Measurements from ENCODE around the gene VPS37C.

The VPS37C gene

DNA sequence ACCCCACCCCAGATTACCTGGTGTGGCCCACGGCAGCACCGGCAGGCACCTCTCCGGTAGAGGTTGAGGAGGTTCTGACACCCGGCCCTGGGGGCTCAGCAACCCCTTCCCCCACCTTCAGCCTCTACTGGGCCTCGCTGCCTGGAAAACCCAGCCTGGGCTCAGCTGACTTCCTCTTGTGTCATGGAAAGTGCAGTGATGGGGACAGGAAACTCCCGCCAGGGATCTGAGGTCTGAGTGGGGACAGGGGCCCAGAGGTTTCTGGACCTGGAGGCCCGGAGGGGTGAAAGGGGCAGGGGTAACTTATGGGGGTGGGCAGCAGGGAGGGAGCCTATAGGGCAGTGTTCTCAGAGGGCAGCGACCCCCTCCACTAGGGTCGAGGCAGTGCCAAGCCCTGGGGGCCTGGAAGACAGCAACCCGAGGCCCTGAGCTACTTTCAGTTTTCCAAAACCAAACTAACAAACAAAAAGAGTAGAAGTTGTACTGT is 68.9 kb downstream of the VPS37C start:
- DNase-seq: peak; percentile 87

GRCh38 chr11:61091373-61092279 is 69.6 kb downstream of the VPS37C start:
- peak; percentile 83 for DNase-seq

DNA sequence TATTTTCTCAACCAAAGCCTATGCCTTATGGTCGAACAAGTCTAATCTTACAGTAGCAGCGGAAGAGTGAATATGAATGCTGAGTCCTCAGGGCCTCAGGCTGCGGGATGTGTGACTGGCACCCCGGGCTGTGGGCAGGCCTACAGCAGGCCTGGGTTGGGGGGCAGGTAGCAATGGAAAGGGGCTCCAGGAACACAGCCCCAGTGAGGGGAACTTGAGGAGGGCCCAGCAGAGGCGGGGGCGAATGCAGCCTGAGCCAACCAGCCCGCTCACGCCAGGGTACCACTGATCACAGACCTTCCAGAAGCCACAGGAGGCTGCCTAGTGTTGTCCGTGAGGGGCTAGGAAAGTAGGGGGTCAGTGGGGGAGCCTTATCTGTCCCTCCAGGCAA is 70.2 kb downstream of the VPS37C start:
- no peak for DNase-seq

- DNase-seq: peak; percentile 60
Measured at GRCh38 chr11:61090521-61090920, 70.7 kb downstream of the VPS37C start.

DNA sequence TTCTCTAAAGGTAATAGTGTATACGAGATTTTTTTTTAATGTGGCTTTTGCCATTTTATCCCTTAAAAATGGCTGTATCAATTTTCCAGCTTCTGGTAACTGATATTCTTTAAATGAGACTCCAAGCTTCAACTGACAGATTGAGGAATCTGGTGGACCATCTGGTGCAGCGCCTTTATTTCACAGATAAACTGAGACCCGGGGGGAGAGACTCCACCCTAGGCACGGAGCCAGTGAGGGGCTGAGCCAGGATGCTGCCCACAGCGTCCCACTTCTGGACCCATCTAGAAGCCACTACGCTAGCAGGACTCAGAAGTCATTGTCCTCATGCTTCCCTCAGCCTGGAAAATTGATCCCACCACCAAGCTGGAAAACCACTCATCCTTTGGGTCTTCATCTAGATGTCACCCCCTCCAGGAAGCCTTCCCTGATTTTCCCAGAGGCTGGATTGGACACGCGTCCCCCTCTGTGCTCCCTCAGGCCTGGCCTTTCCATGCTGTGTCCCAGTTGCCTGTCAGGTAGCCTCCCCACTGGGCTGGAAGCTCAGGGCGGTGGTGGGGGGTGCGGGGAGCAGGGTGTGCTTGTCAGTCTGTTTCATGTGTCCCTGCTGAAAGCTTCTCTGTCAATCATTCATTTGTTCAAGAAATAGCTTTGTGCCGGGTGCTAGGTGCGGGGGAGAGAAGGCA is 71.3 kb downstream of the VPS37C start:
- DNase-seq: peak; percentile 58

- DNase-seq: peak; percentile 42
Measured at GRCh38 chr11:61087426-61088119, 73.7 kb downstream of the VPS37C start.

GRCh38 chr11:61083601-61084147 is 77.6 kb downstream of the VPS37C start:
- DNase-seq: peak; percentile 85

- DNase-seq: peak; percentile 77
Measured at GRCh38 chr11:61082931-61083531, 78.2 kb downstream of the VPS37C start.

GRCh38 chr11:61082062-61082870 is 79.0 kb downstream of the VPS37C start:
- peak; percentile 69 for DNase-seq

DNA sequence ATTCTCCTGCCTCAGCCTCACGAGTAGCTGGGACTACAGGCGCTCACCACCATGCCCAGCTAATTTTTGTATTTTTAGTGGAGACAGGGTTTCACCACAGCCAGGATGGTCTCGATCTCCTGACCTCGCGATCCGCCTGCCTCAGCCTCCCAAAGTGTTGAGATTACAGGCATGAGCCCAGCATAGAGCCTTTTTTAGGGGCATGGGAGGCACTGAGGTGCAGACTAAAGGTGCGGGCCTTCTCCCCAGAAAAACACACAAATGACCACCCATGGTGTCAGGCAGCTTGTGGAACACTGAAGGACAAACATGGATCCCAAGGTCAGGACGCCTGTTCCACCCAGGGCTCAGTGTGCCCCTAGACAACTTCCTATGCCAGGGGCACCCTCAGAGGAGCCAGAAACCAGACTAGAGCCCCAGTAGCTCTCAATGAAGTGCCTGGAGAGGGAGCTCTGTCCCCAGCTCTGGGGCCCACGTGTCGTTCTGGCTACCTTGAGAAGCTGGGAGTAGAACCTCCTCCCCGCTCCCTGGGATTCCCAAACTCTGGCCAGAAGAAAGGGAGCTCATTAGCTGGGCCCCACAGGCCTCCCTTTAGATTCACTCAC is 80.1 kb downstream of the VPS37C start:
- peak; percentile 69 for DNase-seq

GRCh38 chr11:61080526-61080925 is 80.7 kb downstream of the VPS37C start:
- DNase-seq: peak; percentile 68
